ENCODE results near the gene PPP4R4. TPM values are rescaled to one million over a fixed set of nuclear protein-coding genes. Genes with fewer than 3 reads are reported as not detected.

Gene PPP4R4
- total and polyA plus RNA-seq, 9 donors: 3.0 to 41.0 (median 14.2) TPM

GRCh38 chr14:94307410-94307992, 133.4 kb downstream of the PPP4R4 start:
- no peaks in the 10 kb centered on the region for H3K4me1 ChIP-seq (ENCODE audit: insufficient read depth)
- WGBS, 3 donors: 27 to 54% (median 42%) methylated on average over 5 of the region's 5 CpGs
- H3K36me3 ChIP-seq: no peaks in the 10 kb centered on the region
- no peak overlapping the region for H3K27ac ChIP-seq
- no peak overlapping the region for H3K4me3 ChIP-seq
- no peak for DNase-seq
- H3K9me3 ChIP-seq: no peaks in the 10 kb centered on the region
- no peaks in the 10 kb centered on the region for H3K27me3 ChIP-seq
- no peak for TF ChIP-seq CTCF (IDR thresholded peaks at IDR 0.05)
- intact Hi-C loops (cut with DNase I): no loop called here

GRCh38 chr14:94309721-94310120, 135.6 kb downstream of the PPP4R4 start:
- WGBS, 3 donors: 79 to 88% (median 83%) methylated on average over 10 of the region's 10 CpGs
- intact Hi-C loops (cut with DNase I): no loop called here
- Histone ChIP-seq H3K4me3 (no peak overlapping the region), H3K36me3 (no peaks in the 10 kb centered on the region), H3K27me3 (no peaks in the 10 kb centered on the region), H3K9me3 (no peaks in the 10 kb centered on the region), H3K27ac (no peak overlapping the region), H3K4me1 (ENCODE audit: insufficient read depth) (no peaks in the 10 kb centered on the region)
- TF ChIP-seq CTCF (IDR thresholded peaks at IDR 0.05) (no peak), POLR2A (IDR thresholded peaks at IDR 0.05) (no peak), EP300 (IDR thresholded peaks at IDR 0.05) (no peak)
- no peak for DNase-seq

DNA sequence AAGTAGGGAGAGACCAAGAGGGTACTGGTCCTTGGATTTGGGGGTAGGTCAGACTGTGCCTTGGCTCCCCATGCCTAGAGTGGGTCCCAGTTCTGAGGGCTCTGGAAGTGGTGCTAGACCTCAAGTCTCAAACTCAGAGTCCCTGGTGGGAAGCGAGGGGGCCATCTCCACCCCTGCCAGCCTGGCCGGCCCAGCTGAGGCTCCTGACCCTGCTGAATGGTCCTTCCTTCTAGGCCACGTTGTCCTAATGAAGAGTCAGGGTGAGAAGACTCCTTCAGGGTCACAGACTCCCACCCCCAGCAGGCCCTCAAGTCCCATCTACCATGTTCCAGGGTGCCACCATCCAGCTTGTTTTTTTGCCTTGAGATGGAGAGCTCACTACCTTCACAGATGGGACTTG, 136.1 kb downstream of the PPP4R4 start:
- no peaks in the 10 kb centered on the region for H3K27me3 ChIP-seq
- WGBS, 3 donors: 61 to 90% (median 80%) methylated on average over 3 of the region's 3 CpGs
- H3K9me3 ChIP-seq: no peaks in the 10 kb centered on the region
- no peaks in the 10 kb centered on the region for H3K36me3 ChIP-seq
- H3K4me1 ChIP-seq (ENCODE audit: insufficient read depth): no peaks in the 10 kb centered on the region
- intact Hi-C loops (cut with DNase I): no loop called here
- TF ChIP-seq EP300 (IDR thresholded peaks at IDR 0.05) (no peak), CTCF (IDR thresholded peaks at IDR 0.05) (no peak), POLR2A (IDR thresholded peaks at IDR 0.05) (no peak)
- H3K27ac ChIP-seq: no peak overlapping the region
- no peak for DNase-seq
- H3K4me3 ChIP-seq: no peak overlapping the region

DNA sequence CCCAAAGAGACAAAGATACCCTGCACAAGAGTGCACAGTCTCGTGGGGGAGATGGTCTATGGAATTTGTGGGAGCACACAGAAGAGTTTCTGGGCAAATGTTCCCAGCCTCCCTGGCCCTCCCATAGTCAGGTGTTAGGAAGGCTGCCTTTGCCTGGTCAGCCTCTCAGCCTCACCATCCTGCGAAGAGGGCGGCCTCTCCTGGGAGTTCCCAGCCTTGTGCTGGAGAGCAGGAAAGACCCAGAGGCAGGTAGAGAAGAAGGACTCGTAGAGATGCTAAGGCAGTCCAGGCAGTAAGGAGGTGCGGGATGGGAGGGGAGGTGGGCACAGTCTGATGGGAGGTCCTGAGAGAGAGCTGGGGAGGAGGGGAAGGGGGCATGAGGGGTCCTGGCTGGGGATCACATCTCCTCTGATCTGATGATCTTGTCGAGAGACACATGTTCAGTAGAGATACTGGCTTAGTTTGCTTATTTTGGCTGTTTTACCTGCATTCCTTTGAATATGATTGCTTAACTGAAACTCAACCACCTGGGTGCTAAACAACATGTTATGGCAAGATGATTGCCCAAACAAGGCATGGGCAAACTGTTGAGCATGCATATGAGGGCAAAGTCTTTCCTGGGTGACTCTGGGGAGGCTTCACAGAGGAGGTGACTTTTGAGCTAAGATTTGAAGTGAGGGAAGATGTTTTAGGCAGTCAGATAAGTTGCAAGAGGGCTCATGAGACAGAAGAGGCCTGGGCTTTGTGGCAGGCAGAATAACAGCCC, 138.5 kb downstream of the PPP4R4 start:
- whole genome bisulfite sequencing, 3 donors: 72 to 80% (median 78%) methylated on average over 6 of the region's 6 CpGs
- intact Hi-C loops (cut with DNase I): no loop called here
- no peaks in the 10 kb centered on the region for H3K27me3 ChIP-seq
- no peaks in the 10 kb centered on the region for H3K36me3 ChIP-seq
- DNase-seq: no peak
- no peak overlapping the region for H3K4me3 ChIP-seq
- TF ChIP-seq EP300 (IDR thresholded peaks at IDR 0.05) (no peak), CTCF (IDR thresholded peaks at IDR 0.05) (no peak), POLR2A (IDR thresholded peaks at IDR 0.05) (no peak)
- no peaks in the 10 kb centered on the region for H3K4me1 ChIP-seq (ENCODE audit: insufficient read depth)
- H3K9me3 ChIP-seq: no peaks in the 10 kb centered on the region
- H3K27ac ChIP-seq: no peak overlapping the region
